ENCODE results near the gene FLNB.

- TF ChIP-seq CTCF (conservative IDR thresholded peaks at IDR 0.05 in 1 of 2, IDR thresholded peaks at IDR 0.05 in 1 of 2; ENCODE audit: extremely low read depth in 1 of 2, insufficient read depth in 1 of 2, low read depth in 1 of 2, low read length in 2 of 2) (peak; percentile 62 to 70), EZH2 (IDR thresholded peaks at IDR 0.05; ENCODE audit: borderline replicate concordance, low read length) (no peak)
Observed at GRCh38 chr3:57961828-57962447, 46.3 kb upstream of the FLNB start.

Data from mammary epithelial cell (primary cell).